VCaP (cell line): ENCODE data around the gene KRTAP1-3.
"Not testable (repeated sequence)": the region's sequence is repeated elsewhere in the genome, so short reads cannot be mapped to it uniquely, and the experiment has no call there.

Source experiments
- H3K27ac ChIP-seq: fragments of 450-650 bp; 2 replicates; pipeline ENCODE4 v1.5.1; 2017
- CTCF ChIP-seq: fragments of 450-650 bp; conservative IDR thresholded peaks from 2 replicates; pipeline ENCODE4 v1.5.1; 2017; ENCODE audit warnings: mild to moderate bottlenecking, moderate library complexity

The KRTAP1-3 gene

GRCh38 chr17:41067281-41067680 lies 32.6 kb upstream of the KRTAP1-3 start:
- no peak for TF ChIP-seq CTCF
- H3K27ac ChIP-seq: no peak overlapping the region

- no peak within 1 kb of the TSS for H3K27ac ChIP-seq
- no peak for TF ChIP-seq CTCF
These were observed 31.4 kb upstream of the KRTAP1-3 start, which contains the start of gene KRTAP2-4 for GRCh38 chr17:41065829-41066624. Gene KRTAP2-4, minus strand, starts transcription at chr17:41065879. Its CDS starts 34 bp downstream, at chr17:41065845.

DNA sequence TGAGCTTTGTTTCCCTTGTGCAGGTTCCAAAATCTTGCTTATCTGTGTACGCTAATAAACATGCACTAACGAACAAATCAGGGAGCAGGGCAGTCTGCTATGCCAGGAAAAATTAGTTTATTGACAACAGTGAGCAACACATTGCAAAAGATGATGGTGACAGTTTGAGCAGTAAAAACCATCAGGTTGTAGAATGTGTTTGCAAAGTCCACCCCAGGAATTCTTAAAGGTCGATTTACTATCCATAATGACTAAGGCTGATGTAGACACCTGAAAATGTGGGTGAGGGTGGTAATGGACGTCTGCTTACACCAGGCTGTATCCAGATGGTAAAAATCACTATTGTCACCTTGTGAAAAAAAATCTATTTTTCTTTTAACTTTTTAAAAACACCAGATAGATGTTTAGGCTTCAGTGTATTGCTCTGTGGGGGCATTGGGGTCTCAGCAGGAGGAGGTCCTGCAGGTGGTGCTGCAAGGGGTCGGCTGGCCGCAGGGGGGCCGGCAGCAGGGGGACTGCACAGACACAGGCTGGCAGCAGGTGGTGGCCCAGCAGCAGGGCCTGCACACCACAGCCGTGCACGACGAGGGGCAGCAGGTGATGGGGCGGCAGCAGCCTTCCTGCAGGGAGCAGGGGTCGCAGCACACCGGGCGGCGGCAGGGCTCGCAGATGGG lies 30.5 kb upstream of the KRTAP1-3 start:
- H3K27ac ChIP-seq: not testable (repeated sequence)

GRCh38 chr17:41064301-41064700 lies 29.6 kb upstream of the KRTAP1-3 start:
- TF ChIP-seq CTCF: no peak
- H3K27ac ChIP-seq: no peak overlapping the region

DNA sequence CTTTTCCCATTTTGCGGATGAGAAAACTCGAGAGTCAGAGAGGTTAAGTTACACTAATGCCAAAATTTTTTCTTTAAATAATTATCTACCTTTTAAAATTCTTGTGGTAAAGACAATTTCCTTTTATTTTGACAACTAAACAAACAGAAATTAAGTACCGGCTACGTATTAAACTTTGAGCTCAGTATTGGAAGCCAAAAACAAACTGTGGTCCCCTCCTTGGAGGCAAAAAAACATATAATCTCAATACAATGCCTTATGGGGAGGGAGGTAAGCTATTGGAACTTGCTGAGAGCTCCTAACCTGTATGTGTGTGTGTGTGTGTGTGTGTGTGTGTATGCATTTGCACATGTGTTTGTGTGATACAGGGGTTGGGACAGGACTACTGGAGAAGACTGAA lies 28.8 kb upstream of the KRTAP1-3 start:
- no peak for TF ChIP-seq CTCF

DNA sequence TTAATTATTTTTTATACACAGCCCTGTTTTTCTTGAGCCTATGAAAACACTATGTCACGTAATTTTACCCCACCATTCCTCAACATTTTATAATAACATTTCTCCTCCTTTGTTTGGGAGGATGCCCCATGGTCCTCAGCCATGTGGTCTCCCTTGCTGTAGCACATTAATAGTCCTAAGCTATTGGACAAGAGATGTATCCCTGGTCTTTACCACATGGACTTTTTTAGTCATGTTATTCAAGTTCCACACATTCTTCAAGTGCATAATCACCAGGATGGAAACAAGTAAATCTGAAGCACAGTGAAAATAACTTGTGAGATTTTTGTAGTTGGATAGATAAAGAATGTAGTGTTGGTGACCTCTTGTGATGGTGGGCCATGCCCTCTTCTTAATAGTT lies 27.3 kb upstream of the KRTAP1-3 start:
- no peak for TF ChIP-seq CTCF
- no peak overlapping the region for H3K27ac ChIP-seq

More for the DNA sequence above, 28.8 kb upstream of the KRTAP1-3 start:
- H3K27ac ChIP-seq: no peak overlapping the region

GRCh38 chr17:41060052-41060604 lies 25.5 kb upstream of the KRTAP1-3 start, which contains the start of gene KRTAP2-3:
Gene KRTAP2-3, minus strand, starts transcription at chr17:41060114. Its CDS starts 64 bp downstream, at chr17:41060050.
- no peak for TF ChIP-seq CTCF
- no peak within 1 kb of the TSS for H3K27ac ChIP-seq

GRCh38 chr17:41059276-41060051 lies 24.8 kb upstream of the KRTAP1-3 start:
- not testable (repeated sequence) for H3K27ac ChIP-seq
